GM18505 (cell line): ENCODE results near the gene USP34.

Experiments
- ATAC-seq: cut with Tn5 transposase; IDR thresholded peaks from one replicate; pipeline ENCODE4 v1.9.1; 2021; ENCODE audit not compliant: unreplicated experiment
- POLR2A ChIP-seq: IDR thresholded peaks from 4 replicates; pipeline ENCODE4 v1.6.1; 2011; ENCODE audit warnings: borderline replicate concordance; ENCODE audit not compliant: insufficient read depth, insufficient read length; ENCODE audit errors: extremely low read depth

Gene USP34

DNA sequence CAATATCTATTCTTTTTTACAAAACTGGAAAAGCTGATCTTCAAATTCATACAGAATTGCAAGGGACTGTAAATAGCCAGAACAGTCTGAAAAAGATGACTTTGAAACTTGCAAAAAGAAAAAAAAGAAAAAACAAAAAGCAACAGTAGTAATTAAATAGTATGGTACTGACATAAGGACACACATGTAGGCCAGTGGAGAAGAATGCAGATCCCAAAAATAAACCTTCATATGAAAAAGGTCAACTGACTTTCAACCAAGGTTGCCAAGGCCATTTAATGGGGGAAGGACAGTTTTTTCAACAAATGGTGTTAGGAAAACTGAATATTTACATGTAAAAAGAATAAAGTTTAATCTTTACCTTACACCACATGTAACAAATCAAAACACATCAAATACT is 111.8 kb downstream of the USP34 start:
- TF ChIP-seq POLR2A = no peak
- ATAC-seq = no peak

DNA sequence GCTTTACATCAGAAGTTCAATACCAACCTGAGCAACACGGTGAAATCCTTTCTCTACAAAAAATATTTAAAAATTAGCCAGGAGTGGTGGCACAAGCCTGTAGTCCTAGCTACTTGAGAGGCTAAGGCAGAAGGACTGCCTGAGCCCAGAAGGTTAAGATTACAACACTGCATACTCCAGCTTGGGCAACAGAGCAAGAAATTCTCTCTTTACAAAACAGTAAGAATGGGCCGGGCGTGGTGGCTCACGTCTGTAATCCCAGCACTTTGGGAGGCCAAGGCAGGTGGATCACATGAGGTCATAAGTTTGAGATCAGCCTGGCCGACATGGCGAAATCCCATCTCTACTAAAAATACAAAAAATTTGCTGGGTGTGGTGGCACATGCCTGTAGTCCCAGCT is 113.2 kb downstream of the USP34 start:
- no peak for ATAC-seq
- TF ChIP-seq POLR2A = no peak

DNA sequence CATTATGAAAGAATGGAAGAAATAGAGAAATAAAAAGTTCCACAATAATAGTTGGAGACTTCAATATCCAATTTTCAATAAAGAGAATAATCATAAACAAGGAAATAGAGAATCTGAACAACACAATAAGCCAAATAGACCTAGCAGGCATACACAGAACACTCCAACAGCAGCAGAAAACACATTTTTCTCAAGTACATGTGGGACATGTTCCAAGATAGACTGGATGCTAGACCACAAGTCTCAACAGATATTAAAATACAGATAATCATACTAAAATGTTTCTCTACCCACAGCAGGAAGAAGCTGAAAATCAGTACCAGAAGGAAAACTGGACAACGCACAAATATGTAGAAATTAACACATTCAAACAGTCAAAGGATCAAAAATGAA is 113.9 kb downstream of the USP34 start:
- no peak for TF ChIP-seq POLR2A
- no peak for ATAC-seq

DNA sequence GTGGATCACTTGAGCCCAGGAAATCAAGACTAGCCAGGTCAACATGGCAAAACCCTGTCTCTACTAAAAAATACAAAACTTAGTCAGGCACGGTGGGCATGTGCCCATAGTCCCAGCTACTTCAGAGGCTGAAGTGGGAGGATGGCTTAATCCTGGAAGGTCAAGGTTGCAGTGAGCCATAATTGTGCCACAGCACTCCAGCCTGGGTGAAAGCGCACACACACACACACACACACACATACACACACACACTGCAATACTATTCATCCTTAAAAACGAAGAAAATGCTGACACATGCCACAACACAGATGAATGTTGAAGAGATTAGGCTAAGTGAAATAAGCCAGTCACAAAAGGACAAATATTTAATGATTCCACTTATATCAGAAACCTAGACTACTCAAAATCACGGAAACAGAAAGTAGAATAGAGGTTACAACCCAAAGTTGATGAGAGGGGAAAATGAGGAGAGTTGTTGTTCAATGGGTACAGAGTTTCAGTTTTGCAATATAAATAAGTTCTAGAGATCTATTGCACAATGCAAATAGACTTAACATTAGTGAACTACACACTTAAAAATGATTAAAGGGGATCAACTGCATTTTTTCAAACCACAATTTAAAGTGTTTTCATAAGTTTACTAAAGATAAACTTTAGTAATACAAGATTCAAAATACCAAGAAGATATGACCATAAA is 114.5 kb downstream of the USP34 start:
- TF ChIP-seq POLR2A = no peak
- no peak for ATAC-seq

DNA sequence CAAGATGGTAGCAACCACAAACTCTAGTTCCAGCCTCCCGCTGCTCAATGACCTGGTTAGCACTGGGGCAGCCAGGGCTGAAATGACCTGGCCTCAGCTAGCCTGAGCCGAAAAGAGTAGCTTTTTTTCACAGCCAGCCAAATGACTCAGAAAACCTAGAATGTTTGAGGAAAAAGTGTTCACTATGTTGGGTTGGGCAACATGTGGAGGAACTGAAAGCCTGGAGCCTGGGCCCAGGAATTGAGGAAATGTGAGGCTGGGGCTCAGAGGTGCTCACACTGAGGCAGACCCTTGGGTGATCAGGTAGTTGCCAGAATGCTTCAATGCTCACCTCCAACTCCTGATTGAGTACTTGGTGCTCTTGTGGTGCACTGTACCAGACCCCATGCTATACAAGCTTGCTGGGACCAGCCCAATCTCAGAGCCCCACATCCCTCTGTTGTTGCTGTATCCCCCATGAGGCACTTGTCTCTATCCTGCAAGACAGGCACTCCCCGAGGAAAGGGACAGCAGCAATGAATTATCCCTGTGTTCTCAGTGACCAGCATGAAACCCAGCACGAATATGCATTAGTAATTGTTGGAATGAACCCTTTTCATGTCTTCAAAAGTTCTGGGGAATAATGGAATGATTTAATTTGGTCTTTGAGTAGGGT is 116.2 kb downstream of the USP34 start:
- TF ChIP-seq POLR2A = no peak
- ATAC-seq = no peak

DNA sequence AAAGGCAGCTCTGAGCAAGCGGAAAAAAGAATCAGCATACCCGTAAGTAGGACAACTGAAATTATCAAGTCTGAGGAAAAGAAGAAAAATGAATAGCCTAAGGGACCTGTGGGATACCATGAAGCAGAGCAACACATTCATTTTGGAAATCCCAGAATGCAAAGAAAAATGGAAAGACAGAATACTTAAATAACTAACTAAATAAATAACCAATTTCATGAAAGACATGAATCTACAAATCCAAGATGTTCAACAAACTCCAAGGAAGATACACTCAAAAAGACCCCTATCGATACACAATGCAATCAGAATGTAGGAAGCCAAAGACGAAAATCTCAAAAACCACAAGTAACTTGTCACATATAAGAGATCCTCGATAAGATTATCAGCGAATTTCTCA is 117.0 kb downstream of the USP34 start:
- no peak for TF ChIP-seq POLR2A
- ATAC-seq = no peak

DNA sequence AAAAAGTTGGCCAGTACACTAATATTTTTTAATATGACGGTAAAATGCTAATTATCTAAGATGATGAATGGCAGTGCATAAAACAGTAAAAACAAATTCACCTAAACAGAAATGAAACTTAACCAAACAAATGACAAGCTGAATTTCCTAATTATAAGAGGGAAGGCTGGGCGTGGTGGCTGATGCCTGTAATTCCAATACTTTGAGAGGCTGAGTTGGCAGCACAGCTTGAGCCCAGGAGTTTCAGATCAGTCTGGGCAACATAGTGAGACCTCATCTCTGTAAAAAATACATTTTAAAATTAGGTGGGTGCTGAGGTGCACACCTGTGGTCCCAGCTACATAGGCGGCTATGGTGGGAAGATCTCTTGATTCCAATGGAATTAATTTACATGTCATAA is 120.1 kb downstream of the USP34 start:
- no peak for ATAC-seq

DNA sequence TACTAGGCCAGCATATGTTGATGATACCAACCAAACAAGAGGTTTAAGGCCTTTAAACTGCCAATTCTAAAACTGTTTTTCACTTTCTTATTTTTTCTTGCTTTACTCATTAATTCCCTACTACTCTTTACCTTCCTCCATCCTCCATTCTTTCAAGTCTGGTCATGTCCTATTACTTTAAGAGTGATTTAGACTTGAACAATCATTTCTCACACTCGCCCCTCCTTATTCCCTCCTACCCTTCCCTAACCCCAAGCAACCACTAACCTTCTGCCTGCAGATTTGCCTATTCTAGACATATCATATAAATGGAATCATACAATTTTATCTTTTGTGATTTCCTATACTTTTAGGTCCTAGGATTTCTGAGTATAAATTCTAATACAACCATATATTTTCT is 127.7 kb downstream of the USP34 start:
- no peak for TF ChIP-seq POLR2A
- no peak for ATAC-seq

More for the DNA sequence above, 120.1 kb downstream of the USP34 start:
- no peak for TF ChIP-seq POLR2A

DNA sequence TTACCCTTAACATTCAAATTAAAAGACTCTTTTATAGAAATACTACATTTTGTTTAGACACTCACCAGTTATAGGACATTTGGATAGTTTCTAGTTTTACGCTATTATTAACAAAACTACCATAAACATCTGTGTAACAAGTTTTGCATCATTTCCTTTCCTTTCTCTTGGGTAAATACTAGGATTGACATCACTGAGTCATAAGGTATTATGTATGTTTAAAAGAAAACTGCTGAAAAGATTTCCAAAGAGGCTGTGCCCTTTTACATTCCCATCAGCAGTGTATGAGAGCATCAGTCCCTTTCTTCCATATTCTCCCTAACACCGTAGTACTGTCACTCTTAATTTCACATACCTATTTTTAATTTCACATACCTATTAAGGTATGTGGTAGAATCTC is 130.6 kb downstream of the USP34 start:
- TF ChIP-seq POLR2A = no peak
- ATAC-seq = no peak

DNA sequence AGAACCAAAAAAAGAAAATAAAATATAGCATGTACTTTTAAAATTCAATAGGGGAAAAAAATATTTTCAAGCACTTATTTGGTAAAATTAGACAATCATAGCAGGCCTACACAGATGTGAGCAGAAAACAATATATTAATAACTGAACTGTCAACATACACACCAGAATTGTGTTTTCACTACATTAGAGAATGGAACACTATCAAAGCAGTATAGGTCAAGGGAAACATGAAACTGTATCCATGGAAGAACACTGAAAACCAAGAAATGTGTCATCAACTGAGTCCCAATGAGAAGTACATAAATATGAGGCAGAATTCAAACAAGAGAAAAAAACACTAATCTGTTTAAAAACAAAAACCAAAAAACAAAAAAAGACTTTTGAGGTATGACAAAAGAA is 132.4 kb downstream of the USP34 start:
- ATAC-seq = no peak
- no peak for TF ChIP-seq POLR2A

DNA sequence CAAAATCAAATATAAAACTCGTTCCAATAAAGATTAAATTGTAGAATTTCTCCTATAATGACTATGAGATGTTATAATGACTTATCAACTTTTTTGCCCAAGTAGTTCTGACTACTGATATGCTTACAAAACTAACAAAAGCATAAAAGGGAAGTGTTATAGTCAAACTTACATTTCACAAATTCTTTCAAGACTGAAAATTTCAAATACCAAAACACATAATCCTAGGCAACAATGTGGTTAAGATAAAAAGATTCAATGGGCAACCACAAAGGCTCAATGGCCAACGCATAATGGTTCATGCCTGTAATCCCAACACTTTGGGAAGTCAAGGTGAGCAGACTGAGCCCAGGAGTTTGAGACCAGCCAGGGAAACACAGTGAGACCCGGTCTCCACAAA is 135.7 kb downstream of the USP34 start:
- no peak for ATAC-seq

DNA sequence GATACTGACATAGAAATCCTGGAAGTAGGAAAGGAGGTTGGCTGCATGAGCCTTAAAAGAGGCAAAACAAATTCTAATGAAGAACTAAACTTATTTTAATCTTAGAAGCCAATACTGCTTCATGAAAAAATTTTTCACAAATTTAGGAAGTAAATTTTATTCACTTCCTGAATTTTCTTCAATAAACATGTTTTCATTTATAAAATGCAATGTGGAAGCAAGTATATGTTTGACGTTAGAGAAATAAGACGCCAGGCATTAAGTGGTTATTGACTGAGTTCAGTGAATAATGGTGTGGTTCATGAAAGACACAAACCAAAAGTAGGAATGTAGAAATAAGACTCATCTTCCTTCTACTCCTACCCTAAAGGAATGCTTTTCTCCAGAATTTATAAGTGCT is 136.4 kb downstream of the USP34 start:
- no peak for TF ChIP-seq POLR2A
- no peak for ATAC-seq

More for the DNA sequence above, 135.7 kb downstream of the USP34 start:
- no peak for TF ChIP-seq POLR2A

DNA sequence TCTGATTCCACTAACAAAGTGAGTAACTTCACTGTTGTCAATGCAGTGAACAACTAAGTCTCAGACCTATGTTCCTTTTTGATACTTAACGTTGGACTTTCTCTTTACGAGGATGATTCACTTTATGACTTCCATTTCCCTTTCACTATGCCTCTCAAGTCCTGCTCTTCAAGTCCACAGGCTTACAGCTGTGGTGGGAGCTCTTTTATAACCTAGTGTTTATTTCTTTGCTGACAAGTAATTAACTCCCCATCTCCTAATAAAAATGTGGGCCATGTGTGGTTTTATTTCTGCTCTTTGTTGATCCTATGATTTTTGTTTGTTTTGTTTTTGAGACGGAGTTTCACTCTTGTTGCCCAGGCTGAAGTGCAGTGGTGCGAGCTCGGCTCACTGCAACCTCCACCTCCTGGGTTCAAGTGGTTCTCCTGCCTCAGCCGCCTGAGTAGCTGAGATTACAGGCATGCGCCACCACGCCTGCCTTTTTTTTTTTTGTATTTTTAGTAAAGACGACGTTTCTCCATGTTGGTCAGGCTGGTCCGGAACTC is 142.1 kb downstream of the USP34 start:
- no peak for ATAC-seq
- no peak for TF ChIP-seq POLR2A

DNA sequence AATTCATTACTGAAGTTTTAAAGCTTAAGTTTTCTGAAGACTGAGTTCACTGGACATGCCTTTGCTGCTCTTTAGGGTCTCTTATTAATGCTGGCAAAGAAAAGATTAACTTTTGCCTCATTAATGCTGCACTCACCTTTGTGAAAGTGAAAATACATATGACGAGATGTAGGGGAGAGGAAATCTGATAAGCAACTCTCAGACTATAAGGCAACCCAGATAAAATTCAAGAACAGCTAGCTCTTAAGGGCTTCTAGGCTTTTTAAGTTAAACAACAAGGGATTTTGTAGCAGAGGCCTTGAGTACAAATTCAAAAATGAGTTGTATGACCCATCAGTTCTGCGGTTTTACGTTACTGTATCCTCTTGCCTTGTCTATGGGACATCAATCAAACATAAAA is 143.7 kb downstream of the USP34 start:
- no peak for ATAC-seq
- TF ChIP-seq POLR2A = no peak
